Panc1 (cell line): ENCODE data around the gene POC1B. TPM values are rescaled to one million over a fixed set of nuclear protein-coding genes. Genes with fewer than 3 reads are reported as not detected.

ENCODE experiments used
- ATAC-seq: fragments of 200-7000 bp; cut with Tn5 transposase; 2 replicates; pipeline ENCODE4 v1.9.1; 2020; ENCODE audit warnings: mild to moderate bottlenecking, moderate library complexity
- BruUV-seq: library from RNA; stranded (reverse); fragments of 400-500 nt; replicated peaks from 2 replicates; lab custom pipeline; 2021; lab: Mats Ljungman, UMichigan
- CTCF ChIA-PET: fragments of 300-600 bp; sonication (Branson Sonifier 250); formaldehyde crosslinking; loops from one replicate; lab custom pipeline; 2022; ENCODE audit warnings: antibody characterized with exemption; lab: Charles Lee
- POLR2A ChIA-PET: fragments of 300-600 bp; sonication (Branson Sonifier 250); formaldehyde crosslinking; loops from one replicate; lab custom pipeline; 2022; ENCODE audit warnings: antibody characterized with exemption; lab: Charles Lee
- DNase-seq: peaks from one replicate; pipeline ENCODE4 v3.0.0-alpha.2; 2010; ENCODE audit warnings: low read depth, low spot score
- H3K27ac ChIP-seq: 2 replicates; pipeline ENCODE4 v1.5.1; 2011; ENCODE audit warnings: mild to moderate bottlenecking, low read length, inconsistent platforms
- H3K27me3 ChIP-seq: fragments of 200-500 bp; sonication (Bioruptor generic); 2 replicates; pipeline ENCODE4 v1.6.0; 2014; ENCODE audit warnings: low read length, inconsistent platforms; ENCODE audit not compliant: control insufficient read depth, insufficient read depth
- H3K36me3 ChIP-seq: fragments of 200-500 bp; sonication (Bioruptor generic); 2 replicates; pipeline ENCODE4 v1.5.1; 2014; ENCODE audit warnings: inconsistent platforms, mild to moderate bottlenecking, low read length, moderate library complexity; ENCODE audit not compliant: control insufficient read depth, insufficient read depth
- H3K4me1 ChIP-seq: 2 replicates; pipeline ENCODE4 v1.5.1; 2011; ENCODE audit warnings: inconsistent platforms, mild to moderate bottlenecking, low read length, moderate library complexity; ENCODE audit not compliant: control insufficient read depth, insufficient read depth
- H3K4me3 ChIP-seq, 2 experiments: 2 replicates each; pipeline ENCODE4 v1.5.1; 2011 to 2012; ENCODE audit warnings: low read depth in 2 of 2, low read length in 2 of 2, mild to moderate bottlenecking in 2 of 2, inconsistent platforms in 1 of 2, moderate library complexity in 1 of 2
- H3K9me3 ChIP-seq: fragments of 200-500 bp; sonication (Bioruptor generic); 2 replicates; pipeline ENCODE4 v1.5.1; 2014; ENCODE audit warnings: low read depth, mild to moderate bottlenecking, inconsistent platforms, low read length, moderate library complexity; ENCODE audit not compliant: control insufficient read depth, insufficient read depth
- POLR2AphosphoS5 ChIP-seq: IDR thresholded peaks from 2 replicates; pipeline ENCODE4 v1.6.1; 2012; ENCODE audit warnings: mild to moderate bottlenecking, low read depth, low read length, moderate library complexity
- SIN3A ChIP-seq: IDR thresholded peaks from 2 replicates; pipeline ENCODE4 v1.6.1; 2012; ENCODE audit warnings: low read depth, mild to moderate bottlenecking, low read length, moderate library complexity, borderline replicate concordance; ENCODE audit not compliant: insufficient read depth
- TCF7L2 ChIP-seq: IDR thresholded peaks from 2 replicates; pipeline ENCODE4 v1.6.1; 2011; ENCODE audit warnings: mild to moderate bottlenecking, low read depth, low read length, inconsistent platforms
- in situ Hi-C: cut with HindIII; loops from 2 replicates; pipeline ENCODE4 v1.10.0; 2016; ENCODE audit warnings: low sequenced_read_pairs, low pct_unique_long_range_greater_than_20kb
- intact Hi-C: fragments of 100-400 bp; cut with micrococcal nuclease; formaldehyde crosslinking; loops from one replicate; pipeline ENCODE4 v1.10.0; 2022; ENCODE audit not compliant: unreplicated experiment
- total RNA-seq: library from RNA; stranded (reverse); gene quantifications from one replicate; pipeline ENCODE4 v1.2.1, GENCODE V29; 2021; ENCODE audit not compliant: unreplicated experiment
- TF ChIP-seq, protein P1 (sequence below): fragments of 450-650 bp; IDR thresholded peaks from 2 replicates; pipeline ENCODE4 v1.5.1; 2017; ENCODE audit warnings: mild to moderate bottlenecking
- TF ChIP-seq, protein P2 (sequence below), 2 experiments: IDR thresholded peaks; 2 replicates each; pipeline ENCODE4 v1.6.1; 2011 to 2012; ENCODE audit warnings: low read depth in 2 of 2, control low read depth in 1 of 2, low read length in 1 of 2, mild to moderate bottlenecking in 1 of 2, moderate library complexity in 1 of 2; ENCODE audit not compliant: insufficient read depth in 1 of 2

The POC1B gene
- total RNA-seq, 1 experiment from 2014 or later, result 7.3 TPM

DNA sequence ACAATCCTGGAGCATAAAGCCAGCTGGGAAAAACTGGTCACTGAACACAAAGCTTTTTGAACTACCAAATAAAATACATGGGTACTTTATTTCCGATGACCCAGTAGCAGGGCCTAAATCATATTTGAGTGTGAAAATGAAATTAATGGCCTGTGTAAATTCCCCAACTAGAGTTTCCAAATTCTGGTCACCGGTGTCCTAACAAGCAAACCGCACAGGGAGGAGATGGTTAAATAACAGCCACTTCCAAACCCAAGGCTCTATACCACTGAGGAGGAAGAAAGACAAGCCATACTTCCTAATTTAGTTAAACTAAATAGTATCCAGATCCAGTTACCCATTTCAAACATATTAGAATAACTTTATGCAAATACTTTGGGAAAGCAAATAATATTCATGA lies 133.5 kb downstream of the POC1B start:
- ATAC-seq (no peak), DNase-seq (no peak)
- CTCF ChIA-PET, result no interaction called here
- intact Hi-C loops, result no loop called here
- H3K36me3 ChIP-seq, result no peaks in the 10 kb centered on the region
- no peaks in the 10 kb centered on the region; the same call in 1 of the 2 replicates for H3K4me1 ChIP-seq
- no peak overlapping the region for H3K4me3 ChIP-seq
- no peak overlapping the region for H3K27ac ChIP-seq
- in situ Hi-C loops, result no loop called here
- no peaks in the 10 kb centered on the region for H3K27me3 ChIP-seq
- no peaks in the 10 kb centered on the region for H3K9me3 ChIP-seq
- no TSS peak for BruUV-seq
- POLR2A ChIA-PET, result no interaction called here
- TF ChIP-seq, protein P1, sequence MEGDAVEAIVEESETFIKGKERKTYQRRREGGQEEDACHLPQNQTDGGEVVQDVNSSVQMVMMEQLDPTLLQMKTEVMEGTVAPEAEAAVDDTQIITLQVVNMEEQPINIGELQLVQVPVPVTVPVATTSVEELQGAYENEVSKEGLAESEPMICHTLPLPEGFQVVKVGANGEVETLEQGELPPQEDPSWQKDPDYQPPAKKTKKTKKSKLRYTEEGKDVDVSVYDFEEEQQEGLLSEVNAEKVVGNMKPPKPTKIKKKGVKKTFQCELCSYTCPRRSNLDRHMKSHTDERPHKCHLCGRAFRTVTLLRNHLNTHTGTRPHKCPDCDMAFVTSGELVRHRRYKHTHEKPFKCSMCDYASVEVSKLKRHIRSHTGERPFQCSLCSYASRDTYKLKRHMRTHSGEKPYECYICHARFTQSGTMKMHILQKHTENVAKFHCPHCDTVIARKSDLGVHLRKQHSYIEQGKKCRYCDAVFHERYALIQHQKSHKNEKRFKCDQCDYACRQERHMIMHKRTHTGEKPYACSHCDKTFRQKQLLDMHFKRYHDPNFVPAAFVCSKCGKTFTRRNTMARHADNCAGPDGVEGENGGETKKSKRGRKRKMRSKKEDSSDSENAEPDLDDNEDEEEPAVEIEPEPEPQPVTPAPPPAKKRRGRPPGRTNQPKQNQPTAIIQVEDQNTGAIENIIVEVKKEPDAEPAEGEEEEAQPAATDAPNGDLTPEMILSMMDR, result no peak
- TF ChIP-seq TCF7L2, result no peak
- TF ChIP-seq POLR2AphosphoS5, result no peak
- TF ChIP-seq, protein P2, sequence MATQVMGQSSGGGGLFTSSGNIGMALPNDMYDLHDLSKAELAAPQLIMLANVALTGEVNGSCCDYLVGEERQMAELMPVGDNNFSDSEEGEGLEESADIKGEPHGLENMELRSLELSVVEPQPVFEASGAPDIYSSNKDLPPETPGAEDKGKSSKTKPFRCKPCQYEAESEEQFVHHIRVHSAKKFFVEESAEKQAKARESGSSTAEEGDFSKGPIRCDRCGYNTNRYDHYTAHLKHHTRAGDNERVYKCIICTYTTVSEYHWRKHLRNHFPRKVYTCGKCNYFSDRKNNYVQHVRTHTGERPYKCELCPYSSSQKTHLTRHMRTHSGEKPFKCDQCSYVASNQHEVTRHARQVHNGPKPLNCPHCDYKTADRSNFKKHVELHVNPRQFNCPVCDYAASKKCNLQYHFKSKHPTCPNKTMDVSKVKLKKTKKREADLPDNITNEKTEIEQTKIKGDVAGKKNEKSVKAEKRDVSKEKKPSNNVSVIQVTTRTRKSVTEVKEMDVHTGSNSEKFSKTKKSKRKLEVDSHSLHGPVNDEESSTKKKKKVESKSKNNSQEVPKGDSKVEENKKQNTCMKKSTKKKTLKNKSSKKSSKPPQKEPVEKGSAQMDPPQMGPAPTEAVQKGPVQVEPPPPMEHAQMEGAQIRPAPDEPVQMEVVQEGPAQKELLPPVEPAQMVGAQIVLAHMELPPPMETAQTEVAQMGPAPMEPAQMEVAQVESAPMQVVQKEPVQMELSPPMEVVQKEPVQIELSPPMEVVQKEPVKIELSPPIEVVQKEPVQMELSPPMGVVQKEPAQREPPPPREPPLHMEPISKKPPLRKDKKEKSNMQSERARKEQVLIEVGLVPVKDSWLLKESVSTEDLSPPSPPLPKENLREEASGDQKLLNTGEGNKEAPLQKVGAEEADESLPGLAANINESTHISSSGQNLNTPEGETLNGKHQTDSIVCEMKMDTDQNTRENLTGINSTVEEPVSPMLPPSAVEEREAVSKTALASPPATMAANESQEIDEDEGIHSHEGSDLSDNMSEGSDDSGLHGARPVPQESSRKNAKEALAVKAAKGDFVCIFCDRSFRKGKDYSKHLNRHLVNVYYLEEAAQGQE (IDR thresholded peaks at IDR 0.05; ENCODE audit: insufficient read depth in 1 of 2, low read depth in 2 of 2, low read length in 1 of 2), result no peak
- TF ChIP-seq SIN3A, result no peak

DNA sequence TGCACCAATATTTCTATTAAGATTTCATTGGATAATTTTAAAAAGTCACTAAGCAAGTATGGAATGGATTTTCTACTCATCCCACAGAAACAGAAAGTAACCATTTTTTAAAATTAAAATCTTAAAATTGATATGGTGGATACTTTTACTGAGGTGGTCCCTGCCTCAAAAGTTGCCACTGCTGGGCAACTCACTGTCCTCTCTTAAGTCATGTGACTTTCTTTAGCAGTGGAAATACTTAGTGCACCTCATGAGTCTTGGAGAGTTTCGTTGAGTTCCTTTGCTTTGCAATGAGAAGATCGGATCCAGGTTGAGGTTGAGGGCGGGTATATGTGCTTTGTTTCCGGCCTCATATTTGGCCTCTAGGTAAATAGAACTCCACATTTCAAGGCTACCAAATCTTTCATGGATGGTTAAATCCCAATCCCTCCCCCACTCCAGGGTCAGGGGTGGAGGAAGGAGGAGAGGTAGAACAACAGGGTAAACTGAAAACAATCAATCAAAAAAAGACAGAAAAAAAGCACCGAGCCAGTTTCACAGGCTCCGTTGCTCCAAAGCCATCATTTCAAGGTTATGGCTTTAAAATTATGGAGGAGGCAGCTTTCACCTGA lies 134.0 kb downstream of the POC1B start:
- intact Hi-C loops, result no loop called here
- H3K4me1 ChIP-seq, result no peaks in the 10 kb centered on the region; the same call in 1 of the 2 replicates
- POLR2A ChIA-PET, result no interaction called here
- H3K27ac ChIP-seq, result no peak overlapping the region
- TF ChIP-seq, protein P2 (IDR thresholded peaks at IDR 0.05; ENCODE audit: insufficient read depth in 1 of 2, low read depth in 2 of 2, low read length in 1 of 2), result no peak
- TF ChIP-seq, protein P1, result no peak
- TF ChIP-seq SIN3A (no peak), TCF7L2 (no peak), POLR2AphosphoS5 (no peak)
- CTCF ChIA-PET, result no interaction called here
- no peaks in the 10 kb centered on the region for H3K9me3 ChIP-seq
- H3K27me3 ChIP-seq, result no peaks in the 10 kb centered on the region
- no peak overlapping the region for H3K4me3 ChIP-seq
- DNase-seq (no peak), ATAC-seq (no peak)
- in situ Hi-C loops, result no loop called here
- no peaks in the 10 kb centered on the region for H3K36me3 ChIP-seq
- BruUV-seq, result no TSS peak
